Uterine smooth muscle cell (primary cell): ENCODE measurements around the gene RNF8. TPM values are rescaled to one million over a fixed set of nuclear protein-coding genes. Genes with fewer than 3 reads are reported as not detected.

Experiments used
- total RNA-seq: library from RNA; depleted of rRNA; stranded (reverse); fragments of >200 nt; gene quantifications from 2 replicates; pipeline ENCODE4 v1.2.3, GENCODE V29; 2014

RNF8 gene, protein sequence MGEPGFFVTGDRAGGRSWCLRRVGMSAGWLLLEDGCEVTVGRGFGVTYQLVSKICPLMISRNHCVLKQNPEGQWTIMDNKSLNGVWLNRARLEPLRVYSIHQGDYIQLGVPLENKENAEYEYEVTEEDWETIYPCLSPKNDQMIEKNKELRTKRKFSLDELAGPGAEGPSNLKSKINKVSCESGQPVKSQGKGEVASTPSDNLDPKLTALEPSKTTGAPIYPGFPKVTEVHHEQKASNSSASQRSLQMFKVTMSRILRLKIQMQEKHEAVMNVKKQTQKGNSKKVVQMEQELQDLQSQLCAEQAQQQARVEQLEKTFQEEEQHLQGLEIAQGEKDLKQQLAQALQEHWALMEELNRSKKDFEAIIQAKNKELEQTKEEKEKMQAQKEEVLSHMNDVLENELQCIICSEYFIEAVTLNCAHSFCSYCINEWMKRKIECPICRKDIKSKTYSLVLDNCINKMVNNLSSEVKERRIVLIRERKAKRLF
- 24.1 and 28.2 TPM in 2 replicates for total RNA-seq

DNA sequence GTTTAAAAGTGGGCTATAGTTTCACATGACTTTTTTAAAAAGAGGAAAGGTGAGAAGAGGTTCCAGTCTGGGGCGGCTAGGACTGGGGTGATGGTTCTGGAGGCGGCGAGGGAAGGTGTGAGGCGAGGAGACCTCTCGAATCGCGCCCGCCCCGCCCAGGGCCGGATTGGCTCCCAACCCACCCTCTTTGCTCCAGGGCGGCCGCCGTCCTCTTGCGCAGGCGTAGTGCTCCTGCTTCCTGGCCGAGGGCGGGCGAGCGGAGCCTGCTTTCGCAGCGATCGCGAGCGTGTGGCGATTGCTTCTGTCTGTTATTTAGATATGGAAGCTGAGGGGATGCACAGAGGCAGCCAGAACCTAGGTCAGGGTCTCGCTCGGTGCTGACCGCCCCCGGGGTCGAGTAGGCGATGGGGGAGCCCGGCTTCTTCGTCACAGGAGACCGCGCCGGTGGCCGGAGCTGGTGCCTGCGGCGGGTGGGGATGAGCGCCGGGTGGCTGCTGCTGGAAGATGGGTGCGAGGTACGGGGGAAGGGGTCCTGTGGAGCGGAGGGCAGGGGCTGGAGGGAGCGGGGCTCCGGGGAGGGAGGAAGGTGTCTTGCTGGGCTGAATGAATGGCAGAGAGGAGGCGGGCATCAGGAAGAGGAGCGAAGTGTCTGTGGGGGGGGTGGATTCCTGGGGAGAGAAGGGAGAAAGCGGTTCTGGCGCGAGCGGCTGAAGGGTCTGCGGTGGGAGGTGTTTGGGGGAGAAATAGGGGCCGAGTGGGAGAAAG is at the start of gene RNF8:
TSS of gene RNF8 (plus strand) at position 223 of the 765 bp plus-strand sequence. CDS start at position 405, 182 bp downstream.

DNA sequence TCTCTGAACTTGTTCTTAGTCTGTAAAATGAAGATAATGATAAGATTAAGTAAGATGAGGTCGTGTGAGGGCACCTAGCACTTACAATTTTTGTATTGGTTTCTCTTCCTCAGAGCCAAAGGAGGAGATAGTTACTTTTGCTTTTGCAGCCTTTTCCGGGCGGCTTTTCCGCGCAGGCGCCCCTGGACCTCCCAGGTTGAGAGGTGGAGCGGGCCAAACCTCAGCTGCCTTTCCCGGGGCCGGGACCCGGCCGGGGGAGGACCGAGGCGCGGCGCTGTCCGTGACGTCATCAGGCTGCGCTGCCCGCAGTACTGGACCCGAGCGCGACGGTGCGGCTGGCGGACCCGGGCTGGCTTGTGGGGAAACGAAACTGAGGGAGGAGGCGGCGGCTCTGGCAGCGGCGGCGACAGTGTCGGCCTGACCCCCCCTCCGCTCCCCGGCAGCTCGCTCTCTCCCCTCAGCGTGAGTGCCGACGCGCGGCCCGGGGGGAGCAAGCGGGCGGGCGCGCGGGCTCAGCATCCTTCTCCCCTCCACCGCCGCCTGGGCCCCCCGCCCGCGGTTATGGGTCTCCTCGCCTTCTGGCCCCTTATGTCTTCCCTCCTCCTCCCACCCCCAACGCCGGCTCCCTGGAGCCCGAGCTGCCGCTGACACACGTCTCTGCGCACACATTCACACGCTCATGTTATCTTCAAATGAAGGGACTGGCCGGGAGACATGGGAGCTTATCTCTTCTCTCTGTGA is 79.3 kb downstream of the RNF8 start, which contains the start of gene CMTR1:
TSS of gene CMTR1 (plus strand) at position 306 of the 741 bp plus-strand sequence. CDS start 2,409 bp downstream, outside the sequence.

Other genes starting within 250 kb of the RNF8 start
- gene PIM1, start 183.8 kb upstream of the RNF8 start, total RNA-seq: 13.2 and 27.2 TPM in 2 replicates
- gene TBC1D22B, start 96.2 kb upstream of the RNF8 start, total RNA-seq: 5.2 and 6.7 TPM in 2 replicates
- gene TMEM217, start 95.8 kb upstream of the RNF8 start, total RNA-seq: 0.77 and 1.6 TPM in 2 replicates
- 51.5 and 55.7 TPM in 2 replicates for gene CMTR1, start 79.2 kb downstream of the RNF8 start, total RNA-seq
- gene CCDC167, start 145.9 kb downstream of the RNF8 start, total RNA-seq: 17.2 and 28.0 TPM in 2 replicates